Measurements from ENCODE around the gene CPED1.

DNA sequence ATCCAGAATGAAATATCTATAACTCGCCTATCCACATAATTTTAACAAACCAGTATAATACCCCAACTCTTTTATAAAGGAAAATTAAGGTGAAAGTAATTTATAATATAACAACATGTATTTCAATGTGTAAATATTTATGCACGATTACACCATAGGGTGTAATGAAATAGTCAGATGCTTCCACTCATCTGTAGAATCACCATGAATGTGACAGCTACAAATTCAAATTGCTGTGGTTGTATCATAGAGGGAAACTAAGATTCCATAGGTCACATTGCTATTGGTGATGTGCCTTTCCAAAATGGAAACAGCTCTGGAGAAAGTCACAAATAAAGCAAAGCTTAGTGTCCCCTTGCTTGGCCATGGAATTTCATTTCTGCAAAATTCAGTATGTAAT, 95.7 kb downstream of the CPED1 start:
- TF ChIP-seq, protein P1, sequence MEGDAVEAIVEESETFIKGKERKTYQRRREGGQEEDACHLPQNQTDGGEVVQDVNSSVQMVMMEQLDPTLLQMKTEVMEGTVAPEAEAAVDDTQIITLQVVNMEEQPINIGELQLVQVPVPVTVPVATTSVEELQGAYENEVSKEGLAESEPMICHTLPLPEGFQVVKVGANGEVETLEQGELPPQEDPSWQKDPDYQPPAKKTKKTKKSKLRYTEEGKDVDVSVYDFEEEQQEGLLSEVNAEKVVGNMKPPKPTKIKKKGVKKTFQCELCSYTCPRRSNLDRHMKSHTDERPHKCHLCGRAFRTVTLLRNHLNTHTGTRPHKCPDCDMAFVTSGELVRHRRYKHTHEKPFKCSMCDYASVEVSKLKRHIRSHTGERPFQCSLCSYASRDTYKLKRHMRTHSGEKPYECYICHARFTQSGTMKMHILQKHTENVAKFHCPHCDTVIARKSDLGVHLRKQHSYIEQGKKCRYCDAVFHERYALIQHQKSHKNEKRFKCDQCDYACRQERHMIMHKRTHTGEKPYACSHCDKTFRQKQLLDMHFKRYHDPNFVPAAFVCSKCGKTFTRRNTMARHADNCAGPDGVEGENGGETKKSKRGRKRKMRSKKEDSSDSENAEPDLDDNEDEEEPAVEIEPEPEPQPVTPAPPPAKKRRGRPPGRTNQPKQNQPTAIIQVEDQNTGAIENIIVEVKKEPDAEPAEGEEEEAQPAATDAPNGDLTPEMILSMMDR (conservative IDR thresholded peaks at IDR 0.05; ENCODE audit: low read length) = no peak
- TF ChIP-seq EZH2phosphoT487 (IDR thresholded peaks at IDR 0.05; ENCODE audit: borderline replicate concordance, low read depth, low read length) = no peak

All from OCI-LY7 (cell line).